Spleen (tissue), 7 donors: ENCODE results near the gene MATN1.
A peak's percentile ranks its signal among the peaks of the same experiment; 100 is the strongest.

ENCODE experiments used
- POLR2AphosphoS5 ChIP-seq, 3 donors: sonication (generic); formaldehyde crosslinking; IDR thresholded peaks; one replicate each; pipeline ENCODE4 v1.5.1; 2017; ENCODE audit warnings: antibody characterized with exemption in 3 of 3
- TF ChIP-seq, protein P1 (sequence below), 11 experiments: fragments of 200-600 bp in 7 of 11; fragments of 450-650 bp in 4 of 11; sonication (generic) in 4 of 11; IDR thresholded peaks in 8 of 11; conservative IDR thresholded peaks in 3 of 11; 1 replicate in 7 of 11; 2 replicates in 4 of 11; pipeline versions ENCODE4 v1.4.0 to v1.8.0; 2016 to 2021; ENCODE audit warnings: antibody characterized with exemption in 11 of 11, inconsistent platforms in 4 of 11, mild to moderate bottlenecking in 1 of 11
- donor health status: DM: no; HTN: no; CAD: no; lungs with moderate emphysema.
- donor health status: DM: no; HTN: no; CAD: no.
- donor health status: DM: no; HTN: no; CAD: no.

DNA sequence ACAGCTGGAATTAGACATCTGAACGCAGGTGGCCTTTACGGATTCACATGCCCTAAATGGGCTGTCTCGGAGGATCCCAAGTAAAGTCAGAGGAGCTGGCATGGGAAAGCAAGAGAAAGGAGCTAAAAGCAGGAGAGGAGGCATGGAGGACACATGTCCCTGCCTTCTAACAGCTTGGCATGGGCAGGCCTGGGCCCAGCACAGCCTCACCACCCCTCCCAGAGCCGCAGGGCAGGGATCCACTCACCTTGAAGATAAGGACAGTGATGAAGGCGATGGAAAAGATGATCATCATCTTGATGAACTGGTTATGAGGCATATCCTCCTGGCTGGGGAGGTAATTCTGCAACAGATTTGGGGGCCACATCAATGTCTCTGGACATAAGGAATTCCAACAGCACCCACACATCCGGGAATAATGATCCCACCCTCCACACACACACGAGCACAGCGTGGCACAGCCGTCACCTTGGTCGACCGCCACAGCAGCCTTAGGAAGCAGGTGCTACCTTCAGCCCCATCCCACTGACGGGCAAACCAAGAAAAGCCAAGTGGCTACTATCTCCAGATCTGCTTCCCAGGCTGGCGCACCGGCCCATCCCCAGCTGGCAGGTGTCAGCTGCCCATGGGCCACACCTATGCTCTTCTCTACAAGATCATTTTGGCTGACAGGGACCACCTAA, 14.1 kb upstream of the MATN1 start:
- TF ChIP-seq, protein P1, sequence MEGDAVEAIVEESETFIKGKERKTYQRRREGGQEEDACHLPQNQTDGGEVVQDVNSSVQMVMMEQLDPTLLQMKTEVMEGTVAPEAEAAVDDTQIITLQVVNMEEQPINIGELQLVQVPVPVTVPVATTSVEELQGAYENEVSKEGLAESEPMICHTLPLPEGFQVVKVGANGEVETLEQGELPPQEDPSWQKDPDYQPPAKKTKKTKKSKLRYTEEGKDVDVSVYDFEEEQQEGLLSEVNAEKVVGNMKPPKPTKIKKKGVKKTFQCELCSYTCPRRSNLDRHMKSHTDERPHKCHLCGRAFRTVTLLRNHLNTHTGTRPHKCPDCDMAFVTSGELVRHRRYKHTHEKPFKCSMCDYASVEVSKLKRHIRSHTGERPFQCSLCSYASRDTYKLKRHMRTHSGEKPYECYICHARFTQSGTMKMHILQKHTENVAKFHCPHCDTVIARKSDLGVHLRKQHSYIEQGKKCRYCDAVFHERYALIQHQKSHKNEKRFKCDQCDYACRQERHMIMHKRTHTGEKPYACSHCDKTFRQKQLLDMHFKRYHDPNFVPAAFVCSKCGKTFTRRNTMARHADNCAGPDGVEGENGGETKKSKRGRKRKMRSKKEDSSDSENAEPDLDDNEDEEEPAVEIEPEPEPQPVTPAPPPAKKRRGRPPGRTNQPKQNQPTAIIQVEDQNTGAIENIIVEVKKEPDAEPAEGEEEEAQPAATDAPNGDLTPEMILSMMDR (IDR thresholded peaks at IDR 0.05 in 8 of 11, conservative IDR thresholded peaks at IDR 0.05 in 3 of 11), result no peak
- peak in 2 of 3 donors; percentile 47 to 61 for TF ChIP-seq POLR2AphosphoS5 (IDR thresholded peaks at IDR 0.05)
